Natural killer cell treated with Interleukin-12 subunit alpha and Interleukin-12 subunit beta and Interleukin-15 and Interleukin-18, amount 100 ng/mL, for 72 hours (primary cell): ENCODE data around the gene ADORA1. TPM values are rescaled to one million over a fixed set of nuclear protein-coding genes. Genes with fewer than 3 reads are reported as not detected.

Experiments
- ATAC-seq, 2 donors: fragments of 150-1000 bp; cut with Tn5 transposase in 1 of 2; sonication (Bioruptor Pico), chemical (Tn5 transposase) in 1 of 2; 2 replicates each; pipeline ENCODE4 v1.10.0; 2021
- DNase-seq: peaks from one replicate; pipeline ENCODE4 v3.0.0; 2022; ENCODE audit warnings: low spot score
- H3K27ac Mint-ChIP-seq, 2 donors: 1 replicate in 1 of 2; 2 replicates in 1 of 2; pipeline ENCODE4 v1.8.0; 2022; ENCODE audit warnings: mixed read lengths in 2 of 2, mild to moderate bottlenecking in 1 of 2, moderate library complexity in 1 of 2
- H3K27me3 Mint-ChIP-seq, 2 donors: 1 replicate in 1 of 2; 2 replicates in 1 of 2; pipeline ENCODE4 v1.8.0; 2022; ENCODE audit warnings: mixed read lengths in 2 of 2
- H3K36me3 Mint-ChIP-seq: one replicate; pipeline ENCODE4 v1.8.0; 2022; ENCODE audit warnings: mixed read lengths
- H3K4me1 Mint-ChIP-seq, 2 donors: 1 replicate in 1 of 2; 2 replicates in 1 of 2; pipeline ENCODE4 v1.8.0; 2022; ENCODE audit warnings: low read depth in 2 of 2, mixed read lengths in 2 of 2, mild to moderate bottlenecking in 1 of 2
- H3K4me3 Mint-ChIP-seq: one replicate; pipeline ENCODE4 v1.8.0; 2022; ENCODE audit warnings: mixed read lengths
- H3K9me3 Mint-ChIP-seq: 2 replicates; pipeline ENCODE4 v1.8.0; 2022; ENCODE audit warnings: mixed read lengths
- total RNA-seq, 2 donors: library from RNA; stranded (reverse); gene quantifications; one replicate each; pipeline ENCODE4 v1.2.3, GENCODE V29; 2022

The ADORA1 gene
- total RNA-seq, 2 donors from 2014 or later: not detected

- Mint-ChIP-seq H3K36me3 (no peaks in the 10 kb centered on the region), H3K9me3 (no peaks in the 10 kb centered on the region), H3K27me3 (peaks cover 14 to 20% of the 10 kb centered on the region in 2 donors), H3K4me1 (no peaks in the 10 kb centered on the region), H3K4me3 (no peak overlapping the region), H3K27ac (no peak overlapping the region)
- no peak for DNase-seq
- ATAC-seq: no peak
Measured at GRCh38 chr1:203153989-203154821, 26.7 kb downstream of the ADORA1 start.

GRCh38 chr1:203156280-203156679, 28.8 kb downstream of the ADORA1 start:
- H3K36me3 Mint-ChIP-seq: no peaks in the 10 kb centered on the region
- H3K4me3 Mint-ChIP-seq: no peak overlapping the region
- no peaks in the 10 kb centered on the region for H3K9me3 Mint-ChIP-seq
- no peak for DNase-seq
- H3K27me3 Mint-ChIP-seq: peaks cover 21 to 33% of the 10 kb centered on the region in 2 donors
- no peaks in the 10 kb centered on the region for H3K4me1 Mint-ChIP-seq
- no peak for ATAC-seq
- no peak overlapping the region for H3K27ac Mint-ChIP-seq

GRCh38 chr1:203158423-203158822, 30.9 kb downstream of the ADORA1 start:
- Mint-ChIP-seq H3K27me3 (peaks cover 21 to 33% of the 10 kb centered on the region in 2 donors), H3K36me3 (no peaks in the 10 kb centered on the region), H3K4me1 (no peaks in the 10 kb centered on the region), H3K27ac (no peak overlapping the region), H3K4me3 (no peak overlapping the region), H3K9me3 (no peaks in the 10 kb centered on the region)
- DNase-seq (no peak), ATAC-seq (no peak)

- peaks cover 21 to 33% of the 10 kb centered on the region in 2 donors for H3K27me3 Mint-ChIP-seq
- H3K9me3 Mint-ChIP-seq: no peaks in the 10 kb centered on the region
- no peaks in the 10 kb centered on the region for H3K36me3 Mint-ChIP-seq
- H3K4me1 Mint-ChIP-seq: no peaks in the 10 kb centered on the region
- ATAC-seq (no peak), DNase-seq (no peak)
- H3K27ac Mint-ChIP-seq: no peak overlapping the region
- no peak overlapping the region for H3K4me3 Mint-ChIP-seq
Measured at GRCh38 chr1:203158960-203159665, 31.6 kb downstream of the ADORA1 start.

GRCh38 chr1:203159844-203160243, 32.3 kb downstream of the ADORA1 start:
- no peaks in the 10 kb centered on the region for H3K9me3 Mint-ChIP-seq
- no peak overlapping the region for H3K4me3 Mint-ChIP-seq
- no peaks in the 10 kb centered on the region for H3K4me1 Mint-ChIP-seq
- no peak for DNase-seq
- peaks cover 25 to 33% of the 10 kb centered on the region in 2 donors for H3K27me3 Mint-ChIP-seq
- H3K27ac Mint-ChIP-seq: no peak overlapping the region
- no peak for ATAC-seq
- H3K36me3 Mint-ChIP-seq: no peaks in the 10 kb centered on the region

GRCh38 chr1:203161175-203161574, 33.6 kb downstream of the ADORA1 start:
- DNase-seq: no peak
- Mint-ChIP-seq H3K36me3 (no peaks in the 10 kb centered on the region), H3K27ac (no peak overlapping the region), H3K4me1 (no peaks in the 10 kb centered on the region), H3K27me3 (peaks cover 26 to 27% of the 10 kb centered on the region in 2 donors), H3K9me3 (no peaks in the 10 kb centered on the region), H3K4me3 (no peak overlapping the region)
- no peak for ATAC-seq

- no peak overlapping the region for H3K4me3 Mint-ChIP-seq
- no peaks in the 10 kb centered on the region for H3K9me3 Mint-ChIP-seq
- no peak overlapping the region for H3K27ac Mint-ChIP-seq
- ATAC-seq: no peak
- DNase-seq: no peak
- no peaks in the 10 kb centered on the region for H3K36me3 Mint-ChIP-seq
- no peaks in the 10 kb centered on the region for H3K4me1 Mint-ChIP-seq
- H3K27me3 Mint-ChIP-seq: peaks cover 25 to 26% of the 10 kb centered on the region in 2 donors
Measured at GRCh38 chr1:203161703-203162102, 34.2 kb downstream of the ADORA1 start.

GRCh38 chr1:203162403-203162802, 34.9 kb downstream of the ADORA1 start:
- Mint-ChIP-seq H3K27me3 (peaks cover 25 to 26% of the 10 kb centered on the region in 2 donors), H3K4me3 (no peak overlapping the region), H3K27ac (no peak overlapping the region), H3K4me1 (no peaks in the 10 kb centered on the region), H3K36me3 (no peaks in the 10 kb centered on the region), H3K9me3 (no peaks in the 10 kb centered on the region)
- DNase-seq (no peak), ATAC-seq (no peak)

GRCh38 chr1:203163891-203164635, 36.5 kb downstream of the ADORA1 start:
- Mint-ChIP-seq H3K9me3 (no peaks in the 10 kb centered on the region), H3K4me3 (no peak overlapping the region), H3K36me3 (no peaks in the 10 kb centered on the region), H3K27me3 (peaks cover 14 to 19% of the 10 kb centered on the region in 2 donors), H3K4me1 (no peaks in the 10 kb centered on the region), H3K27ac (no peak overlapping the region)
- ATAC-seq (no peak), DNase-seq (no peak)

- no peak overlapping the region for H3K27ac Mint-ChIP-seq
- ATAC-seq (no peak), DNase-seq (no peak)
- no peaks in the 10 kb centered on the region for H3K4me1 Mint-ChIP-seq
- no peak overlapping the region for H3K4me3 Mint-ChIP-seq
- no peaks in the 10 kb centered on the region for H3K36me3 Mint-ChIP-seq
- H3K27me3 Mint-ChIP-seq: peaks cover 6 to 14% of the 10 kb centered on the region in 2 donors
- no peaks in the 10 kb centered on the region for H3K9me3 Mint-ChIP-seq
Measured at GRCh38 chr1:203165101-203165799, 37.7 kb downstream of the ADORA1 start.

GRCh38 chr1:203165800-203166161, 38.3 kb downstream of the ADORA1 start:
- no peak for ATAC-seq
- no peaks in the 10 kb centered on the region for H3K36me3 Mint-ChIP-seq
- no peak overlapping the region for H3K27ac Mint-ChIP-seq
- no peak for DNase-seq
- no peak overlapping the region for H3K4me3 Mint-ChIP-seq
- peaks cover 5 to 13% of the 10 kb centered on the region in 2 donors for H3K27me3 Mint-ChIP-seq
- no peaks in the 10 kb centered on the region for H3K9me3 Mint-ChIP-seq
- no peaks in the 10 kb centered on the region for H3K4me1 Mint-ChIP-seq

- no peaks in the 10 kb centered on the region for H3K4me1 Mint-ChIP-seq
- H3K9me3 Mint-ChIP-seq: no peaks in the 10 kb centered on the region
- DNase-seq: no peak
- H3K27me3 Mint-ChIP-seq: peaks cover 0 to 9% of the 10 kb centered on the region in 2 donors
- no peak overlapping the region for H3K27ac Mint-ChIP-seq
- H3K4me3 Mint-ChIP-seq: no peak overlapping the region
- ATAC-seq: no peak
- H3K36me3 Mint-ChIP-seq: no peaks in the 10 kb centered on the region
Measured at GRCh38 chr1:203166192-203166940, 38.8 kb downstream of the ADORA1 start.
